Measurements from ENCODE around the gene FBP1.

GRCh38 chr9:94639999-94640376, 670 bp upstream of the FBP1 start:
- no peak for TF ChIP-seq POLR2A (IDR thresholded peaks at IDR 0.05; ENCODE audit: low read length)
- TF ChIP-seq GATA1 (IDR thresholded peaks at IDR 0.05; ENCODE audit: low read depth, low read length): no peak
